Trophoblast cell (in vitro differentiated cells and primary cell): ENCODE results near the gene ABAT.

Source experiments
- DNase-seq, 2 donors: peaks; one replicate each; pipeline ENCODE4 v3.0.0-alpha.2; 2016
- H2AFZ ChIP-seq: 2 replicates; pipeline ENCODE4 v1.6.1; 2013; ENCODE audit warnings: low read length, moderate library complexity, mild to moderate bottlenecking; ENCODE audit not compliant: insufficient read depth, poor library complexity
- H2AK5ac ChIP-seq: 2 replicates; pipeline ENCODE4 v1.6.1; 2013; ENCODE audit warnings: mild to moderate bottlenecking, low read length
- H2BK120ac ChIP-seq: 2 replicates; pipeline ENCODE4 v1.6.1; 2013; ENCODE audit warnings: low read length, mild to moderate bottlenecking, moderate library complexity; ENCODE audit not compliant: insufficient read depth, poor library complexity
- H2BK12ac ChIP-seq: 2 replicates; pipeline ENCODE4 v1.6.1; 2013; ENCODE audit warnings: mild to moderate bottlenecking, low read length, moderate library complexity
- H2BK5ac ChIP-seq: 2 replicates; pipeline ENCODE4 v1.6.1; 2013; ENCODE audit warnings: low read length, low read depth, moderate library complexity, mild to moderate bottlenecking; ENCODE audit not compliant: poor library complexity
- H3K14ac ChIP-seq: 2 replicates; pipeline ENCODE4 v1.6.1; 2013; ENCODE audit warnings: mild to moderate bottlenecking, low read length
- H3K18ac ChIP-seq: 2 replicates; pipeline ENCODE4 v1.6.1; 2013; ENCODE audit warnings: mild to moderate bottlenecking, low read length
- H3K23ac ChIP-seq: 2 replicates; pipeline ENCODE4 v1.6.1; 2013; ENCODE audit warnings: low read length
- H3K27ac ChIP-seq: 2 replicates; pipeline ENCODE4 v1.5.1; 2013; ENCODE audit warnings: low read depth, mild to moderate bottlenecking, inconsistent platforms, low read length, moderate library complexity
- H3K27me3 ChIP-seq: 2 replicates; pipeline ENCODE4 v1.6.1; 2013; ENCODE audit warnings: inconsistent platforms, mild to moderate bottlenecking, low read length, moderate library complexity; ENCODE audit not compliant: insufficient read depth
- H3K36me3 ChIP-seq, 2 experiments: 1 replicate in 1 of 2; 2 replicates in 1 of 2; pipeline ENCODE4 v1.6.1; 2013; ENCODE audit warnings: low read length in 2 of 2, mild to moderate bottlenecking in 2 of 2, moderate library complexity in 1 of 2; ENCODE audit not compliant: insufficient read depth in 2 of 2, control insufficient read depth in 1 of 2
- H3K4ac ChIP-seq: 2 replicates; pipeline ENCODE4 v1.6.1; 2013; ENCODE audit warnings: low read depth, mild to moderate bottlenecking, low read length, moderate library complexity
- H3K4me1 ChIP-seq, 2 experiments: 1 replicate in 1 of 2; 2 replicates in 1 of 2; pipeline ENCODE4 v1.6.1; 2013; ENCODE audit warnings: low read length in 2 of 2, mild to moderate bottlenecking in 2 of 2, moderate library complexity in 1 of 2; ENCODE audit not compliant: insufficient read depth in 2 of 2, control insufficient read depth in 1 of 2
- H3K4me2 ChIP-seq: 2 replicates; pipeline ENCODE4 v1.6.1; 2013; ENCODE audit warnings: inconsistent platforms, mild to moderate bottlenecking, low read length, moderate library complexity
- H3K4me3 ChIP-seq: 2 replicates; pipeline ENCODE4 v1.5.1; 2013; ENCODE audit warnings: mild to moderate bottlenecking, low read depth, low read length, inconsistent platforms
- H3K79me1 ChIP-seq: one replicate; pipeline ENCODE4 v1.6.1; 2013; ENCODE audit warnings: low read length
- H3K79me2 ChIP-seq: 2 replicates; pipeline ENCODE4 v1.6.1; 2013; ENCODE audit warnings: low read length, mild to moderate bottlenecking; ENCODE audit not compliant: control insufficient read depth, insufficient read depth, poor library complexity
- H3K9ac ChIP-seq: 2 replicates; pipeline ENCODE4 v1.6.1; 2013; ENCODE audit warnings: mild to moderate bottlenecking, low read length
- H3K9me3 ChIP-seq: 2 replicates; pipeline ENCODE4 v1.6.1; 2013; ENCODE audit warnings: low read depth, mild to moderate bottlenecking, control low read depth, inconsistent platforms, low read length; ENCODE audit not compliant: insufficient read depth
- H4K12ac ChIP-seq: 2 replicates; pipeline ENCODE4 v1.6.1; 2013; ENCODE audit warnings: low read depth, mild to moderate bottlenecking, low read length, moderate library complexity
- H4K8ac ChIP-seq: 2 replicates; pipeline ENCODE4 v1.6.1; 2013; ENCODE audit warnings: low read depth, mild to moderate bottlenecking, low read length, moderate library complexity
- H4K91ac ChIP-seq: one replicate; pipeline ENCODE4 v1.6.1; 2013; ENCODE audit warnings: low read depth, mild to moderate bottlenecking, low read length, moderate library complexity
- WGBS: extraction: QIAGEN DNeasy Blood & Tissue Kit; methylation state at CpG from one replicate; pipeline ENCODE4 v1.1.7; 2013; ENCODE audit warnings: missing lambda C conversion rate; ENCODE audit not compliant: insufficient read length, insufficient coverage; ENCODE audit errors: extremely low coverage; 5-methylcytosine and 5-hydroxymethylcytosine counted together

ABAT gene

DNA sequence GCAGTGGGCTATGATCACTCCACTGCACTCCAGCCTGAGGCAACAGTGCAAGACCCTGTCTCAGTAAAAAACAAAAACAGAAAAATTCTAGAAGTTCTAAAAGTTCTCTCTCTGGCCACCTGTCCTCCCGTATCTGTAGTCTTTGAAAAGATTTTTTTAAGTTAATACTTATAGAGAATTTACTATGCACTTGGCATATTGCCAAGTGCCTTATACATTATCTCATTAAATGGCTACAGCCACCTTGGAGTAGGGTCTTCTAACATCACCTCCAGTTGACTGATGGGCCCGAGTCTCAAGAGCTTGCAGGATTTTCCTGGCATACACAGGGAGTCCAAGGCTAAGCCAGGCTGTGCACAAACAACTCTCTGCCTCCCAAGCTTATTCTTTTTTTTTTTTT, 78.3 kb downstream of the ABAT start:
- H3K36me3 ChIP-seq = no peaks in the 10 kb centered on the region
- H2BK5ac ChIP-seq = no peak overlapping the region
- no peaks in the 10 kb centered on the region for H3K27me3 ChIP-seq
- H3K4me3 ChIP-seq = no peak overlapping the region
- no peak for DNase-seq
- H3K9ac ChIP-seq = no peak overlapping the region
- H3K4me1 ChIP-seq = peaks cover 7 to 10% of the 10 kb centered on the region in 2 experiments
- no peak overlapping the region for H3K27ac ChIP-seq
- H2BK12ac ChIP-seq = no peak overlapping the region
- H3K14ac ChIP-seq = no peak overlapping the region
- no peaks in the 10 kb centered on the region for H3K79me1 ChIP-seq
- H2AK5ac ChIP-seq = no peak overlapping the region
- H4K12ac ChIP-seq = no peak overlapping the region
- no peaks in the 10 kb centered on the region for H3K9me3 ChIP-seq
- no peaks in the 10 kb centered on the region for H3K79me2 ChIP-seq
- no peak overlapping the region for H3K23ac ChIP-seq
- no peak overlapping the region for H4K8ac ChIP-seq
- H2BK120ac ChIP-seq = no peak overlapping the region
- no peak overlapping the region for H3K4ac ChIP-seq
- H3K18ac ChIP-seq = no peak overlapping the region
- WGBS = no CpG with 5 or more reads among the region's 2 CpGs
- no peak overlapping the region for H4K91ac ChIP-seq
- no peak overlapping the region for H3K4me2 ChIP-seq
- H2AFZ ChIP-seq = no peak overlapping the region

GRCh38 chr16:8753416-8754054, 79.1 kb downstream of the ABAT start:
- Histone ChIP-seq H3K23ac (no peak overlapping the region), H3K79me2 (no peaks in the 10 kb centered on the region), H3K27ac (no peak overlapping the region), H3K27me3 (no peaks in the 10 kb centered on the region), H2BK12ac (no peak overlapping the region), H2AK5ac (no peak overlapping the region), H3K18ac (no peak overlapping the region), H3K4me1 (peaks cover 7 to 10% of the 10 kb centered on the region in 2 experiments), H2BK120ac (no peak overlapping the region), H4K12ac (no peak overlapping the region), H3K9me3 (no peaks in the 10 kb centered on the region), H2BK5ac (no peak overlapping the region), H3K79me1 (no peaks in the 10 kb centered on the region), H2AFZ (no peak overlapping the region), H4K91ac (no peak overlapping the region), H3K4ac (no peak overlapping the region), H3K4me2 (no peak overlapping the region), H3K14ac (no peak overlapping the region), H3K36me3 (no peaks in the 10 kb centered on the region), H3K9ac (no peak overlapping the region), H4K8ac (no peak overlapping the region), H3K4me3 (no peak overlapping the region)
- no peak for DNase-seq
- no CpG with 5 or more reads among the region's 9 CpGs for WGBS

DNA sequence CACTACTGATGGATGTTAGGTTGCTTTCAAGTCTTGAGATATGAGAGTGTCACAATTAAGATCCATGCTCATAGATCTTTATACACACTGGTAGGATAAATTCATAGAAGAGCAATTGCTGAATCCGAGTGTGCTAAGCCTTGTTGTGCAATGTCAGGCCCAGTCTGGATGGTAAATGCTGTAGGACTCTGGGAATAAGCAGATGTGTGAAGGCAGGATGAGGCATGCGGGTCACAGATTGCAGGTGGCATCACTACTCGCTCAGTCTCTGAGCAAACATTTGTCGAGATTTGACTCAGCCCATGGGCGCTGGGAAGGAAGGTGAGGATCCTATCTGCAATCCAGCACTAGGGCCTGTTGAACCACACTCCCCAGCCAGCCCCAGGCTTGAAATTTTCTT, 82.3 kb downstream of the ABAT start:
- no peak overlapping the region for H2AK5ac ChIP-seq
- H4K12ac ChIP-seq = no peak overlapping the region
- no peak overlapping the region for H3K4me2 ChIP-seq
- H3K14ac ChIP-seq = no peak overlapping the region
- no peak overlapping the region for H4K91ac ChIP-seq
- no peak overlapping the region for H4K8ac ChIP-seq
- H3K18ac ChIP-seq = no peak overlapping the region
- no peaks in the 10 kb centered on the region for H3K79me2 ChIP-seq
- H3K9me3 ChIP-seq = no peaks in the 10 kb centered on the region
- DNase-seq = peak in 1 of 2 donors; percentile 23
- no peak overlapping the region for H3K27ac ChIP-seq
- no peak overlapping the region for H3K23ac ChIP-seq
- H2BK5ac ChIP-seq = no peak overlapping the region
- no peaks in the 10 kb centered on the region for H3K79me1 ChIP-seq
- H3K36me3 ChIP-seq = no peaks in the 10 kb centered on the region
- H3K4me1 ChIP-seq = peaks cover 3 to 5% of the 10 kb centered on the region in 2 experiments
- no peak overlapping the region for H3K4ac ChIP-seq
- H2BK120ac ChIP-seq = no peak overlapping the region
- WGBS = no CpG with 5 or more reads among the region's 5 CpGs
- no peaks in the 10 kb centered on the region for H3K27me3 ChIP-seq
- no peak overlapping the region for H3K9ac ChIP-seq
- H2AFZ ChIP-seq = no peak overlapping the region
- no peak overlapping the region for H3K4me3 ChIP-seq
- H2BK12ac ChIP-seq = no peak overlapping the region

DNA sequence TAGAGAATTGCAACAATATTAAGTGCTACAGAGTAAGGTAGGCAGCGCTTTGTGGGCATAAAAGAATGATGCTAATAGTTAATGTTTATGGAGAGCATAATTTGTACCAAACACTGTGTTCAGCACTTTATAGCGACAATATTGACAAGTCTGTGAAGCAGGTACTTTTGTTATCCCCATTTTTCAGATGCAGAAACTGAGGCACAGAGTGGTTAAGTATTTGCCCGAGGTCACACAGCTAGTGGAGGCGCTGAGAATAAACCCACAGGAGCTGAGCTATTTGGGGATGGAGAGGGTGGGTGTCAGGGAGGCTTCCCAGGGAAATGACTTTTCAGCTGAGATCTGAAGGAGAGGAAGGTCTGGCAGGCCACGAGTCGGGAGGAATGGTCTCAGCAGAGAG, 83.6 kb downstream of the ABAT start:
- Histone ChIP-seq H3K4me3 (no peak overlapping the region), H3K27ac (no peak overlapping the region), H3K79me2 (no peaks in the 10 kb centered on the region), H4K91ac (no peak overlapping the region), H3K4me2 (no peak overlapping the region), H2AFZ (no peak overlapping the region), H3K4ac (no peak overlapping the region), H4K12ac (no peak overlapping the region), H3K27me3 (no peaks in the 10 kb centered on the region), H4K8ac (no peak overlapping the region), H3K14ac (no peak overlapping the region), H3K36me3 (no peaks in the 10 kb centered on the region), H2BK12ac (no peak overlapping the region), H3K4me1 (no peaks in the 10 kb centered on the region), H3K18ac (no peak overlapping the region), H3K23ac (no peak overlapping the region), H3K9me3 (peaks cover 2% of the 10 kb centered on the region), H2AK5ac (no peak overlapping the region), H2BK5ac (no peak overlapping the region), H2BK120ac (no peak overlapping the region), H3K79me1 (no peaks in the 10 kb centered on the region), H3K9ac (no peak overlapping the region)
- no peak for DNase-seq
- WGBS = no CpG with 5 or more reads among the region's 6 CpGs
